ENCODE data around the gene GTF2B. TPM values are rescaled to one million over a fixed set of nuclear protein-coding genes. Genes with fewer than 3 reads are reported as not detected.
"Not testable (repeated sequence)": the region's sequence is repeated elsewhere in the genome, so short reads cannot be mapped to it uniquely, and the experiment has no call there.

GTF2B gene
- total and polyA plus RNA-seq, 2 donors from 2014 or later = 24.3 to 33.0 TPM

DNA sequence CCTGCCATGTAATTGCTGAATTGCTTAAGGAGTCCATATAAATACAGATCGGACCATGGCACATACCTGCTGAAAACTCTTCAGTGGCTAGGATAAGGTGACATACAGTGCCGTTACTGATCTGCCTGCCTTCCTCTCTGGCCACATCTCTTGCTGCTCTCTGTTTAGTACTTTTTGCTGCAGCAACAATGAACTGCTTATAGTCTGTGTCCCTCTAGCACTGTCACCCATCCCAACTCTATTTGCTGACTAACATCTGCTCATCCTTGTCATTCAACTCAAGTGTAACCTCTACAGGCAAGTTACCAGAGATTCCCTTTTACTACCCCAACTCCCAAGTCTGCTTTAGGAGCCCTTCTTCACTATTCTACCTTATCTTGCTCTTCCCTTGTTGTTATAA lies 65.6 kb downstream of the GTF2B start:
- H3K4me3 ChIP-seq (ENCODE audit: low read length in 3 of 3) = no peak overlapping the region
- peaks cover 0 to 12% (median 5%) of the 10 kb centered on the region in 3 donors for H3K36me3 ChIP-seq (ENCODE audit: control insufficient read depth in 2 of 3, insufficient read depth in 3 of 3, low read length in 3 of 3)
- H3K27ac ChIP-seq (ENCODE audit: low read depth in 2 of 2, low read length in 2 of 2) = no peak overlapping the region
- no peak for FAIRE-seq
- no peaks in the 10 kb centered on the region for H3K4me1 ChIP-seq (ENCODE audit: control insufficient read depth in 2 of 3, insufficient read depth in 2 of 3, low read depth in 1 of 3, low read length in 3 of 3)
- no peaks in the 10 kb centered on the region for H3K27me3 ChIP-seq (ENCODE audit: control insufficient read depth, insufficient read depth, low read length)
- no peaks in the 10 kb centered on the region for H3K9me3 ChIP-seq (ENCODE audit: control insufficient read depth in 2 of 3, insufficient read depth in 1 of 3, low read length in 3 of 3)
- DNase-seq = no peak
- TF ChIP-seq CTCF (IDR thresholded peaks at IDR 0.05; ENCODE audit: borderline replicate concordance, extremely low read depth, insufficient read depth) = no peak
- intact Hi-C loops (cut with DNase I) = no loop called here
- H3K9ac ChIP-seq (ENCODE audit: low read length in 3 of 3) = no peak overlapping the region

DNA sequence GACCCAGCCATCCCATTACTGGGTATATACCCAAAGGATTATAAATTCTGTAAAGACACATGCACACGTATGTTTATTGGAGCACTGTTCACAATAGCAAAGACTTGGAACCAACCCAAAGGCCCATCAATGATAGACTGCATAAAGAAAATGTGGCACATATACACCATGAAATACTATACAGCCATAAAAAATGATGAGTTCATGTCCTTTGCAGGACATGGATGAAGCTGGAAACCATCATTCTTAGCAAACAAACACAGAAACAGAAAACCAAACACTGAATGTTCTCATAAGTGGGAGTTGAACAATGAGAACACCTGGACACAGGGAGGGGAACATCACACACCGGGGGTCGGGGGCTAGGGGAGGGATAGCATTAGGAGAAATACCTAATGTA lies 71.7 kb downstream of the GTF2B start:
- not testable (repeated sequence) for H3K36me3 ChIP-seq (ENCODE audit: control insufficient read depth in 2 of 3, insufficient read depth in 3 of 3, low read length in 3 of 3); FAIRE-seq; H3K27ac ChIP-seq (ENCODE audit: low read depth in 2 of 2, low read length in 2 of 2)

DNA sequence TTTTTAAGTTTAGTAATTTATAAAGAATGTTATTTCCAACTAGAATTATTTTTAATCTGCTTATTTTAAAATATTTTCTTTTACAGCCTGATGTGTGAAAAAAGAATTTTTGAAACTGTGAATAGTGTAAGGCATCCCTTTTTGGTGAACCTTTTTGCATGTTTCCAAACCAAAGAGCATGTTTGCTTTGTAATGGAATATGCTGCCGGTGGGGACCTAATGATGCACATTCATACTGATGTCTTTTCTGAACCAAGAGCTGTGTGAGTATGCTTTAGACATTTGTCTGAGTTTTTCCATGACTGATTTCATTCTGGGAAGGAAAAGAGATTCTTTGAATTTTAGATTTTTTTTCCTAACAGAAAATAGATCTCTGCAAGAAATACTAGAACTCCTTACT lies 77.9 kb downstream of the GTF2B start:
- no peaks in the 10 kb centered on the region for H3K27me3 ChIP-seq (ENCODE audit: control insufficient read depth, insufficient read depth, low read length)
- FAIRE-seq (no peak), DNase-seq (peak in 2 of 5 donors; percentile 10 to 15)
- no peak for TF ChIP-seq CTCF (IDR thresholded peaks at IDR 0.05; ENCODE audit: borderline replicate concordance, extremely low read depth, insufficient read depth)
- H3K4me1 ChIP-seq (ENCODE audit: control insufficient read depth in 2 of 3, insufficient read depth in 2 of 3, low read depth in 1 of 3, low read length in 3 of 3) = no peaks in the 10 kb centered on the region
- H3K9me3 ChIP-seq (ENCODE audit: control insufficient read depth in 2 of 3, insufficient read depth in 1 of 3, low read length in 3 of 3) = no peaks in the 10 kb centered on the region
- H3K27ac ChIP-seq (ENCODE audit: low read depth in 2 of 2, low read length in 2 of 2) = no peak overlapping the region
- H3K9ac ChIP-seq (ENCODE audit: low read length in 3 of 3) = no peak overlapping the region
- no peak overlapping the region for H3K4me3 ChIP-seq (ENCODE audit: low read length in 3 of 3)
- H3K36me3 ChIP-seq (ENCODE audit: control insufficient read depth in 2 of 3, insufficient read depth in 3 of 3, low read length in 3 of 3) = peaks cover 0 to 6% (median 3%) of the 10 kb centered on the region in 3 donors
- intact Hi-C loops (cut with DNase I) = no loop called here

More for the DNA sequence above, 71.7 kb downstream of the GTF2B start:
- H3K27me3 ChIP-seq (ENCODE audit: control insufficient read depth, insufficient read depth, low read length); H3K9ac ChIP-seq (ENCODE audit: low read length in 3 of 3); DNase-seq; H3K4me1 ChIP-seq (ENCODE audit: control insufficient read depth in 2 of 3, insufficient read depth in 2 of 3, low read depth in 1 of 3, low read length in 3 of 3); intact Hi-C loops (cut with DNase I); H3K4me3 ChIP-seq (ENCODE audit: low read length in 3 of 3); H3K9me3 ChIP-seq (ENCODE audit: control insufficient read depth in 2 of 3, insufficient read depth in 1 of 3, low read length in 3 of 3): not testable (repeated sequence)

- Histone ChIP-seq H3K27me3 (ENCODE audit: control insufficient read depth, insufficient read depth, low read length) (no peaks in the 10 kb centered on the region), H3K4me3 (ENCODE audit: low read length in 3 of 3) (no peak overlapping the region), H3K36me3 (ENCODE audit: control insufficient read depth in 2 of 3, insufficient read depth in 3 of 3, low read length in 3 of 3) (peaks cover 0 to 6% (median 3%) of the 10 kb centered on the region in 3 donors), H3K9ac (ENCODE audit: low read length in 3 of 3) (no peak overlapping the region), H3K4me1 (ENCODE audit: control insufficient read depth in 2 of 3, insufficient read depth in 2 of 3, low read depth in 1 of 3, low read length in 3 of 3) (no peaks in the 10 kb centered on the region), H3K9me3 (ENCODE audit: control insufficient read depth in 2 of 3, insufficient read depth in 1 of 3, low read length in 3 of 3) (no peaks in the 10 kb centered on the region), H3K27ac (ENCODE audit: low read depth in 2 of 2, low read length in 2 of 2) (no peak overlapping the region)
- intact Hi-C loops (cut with DNase I) = no loop called here
- DNase-seq (no peak), FAIRE-seq (no peak)
- no peak for TF ChIP-seq CTCF (IDR thresholded peaks at IDR 0.05; ENCODE audit: borderline replicate concordance, extremely low read depth, insufficient read depth)
Measured at GRCh38 chr1:88812366-88812765, 79.0 kb downstream of the GTF2B start.

Measured in kidney (tissue), 14 donors.